Measurements from ENCODE around the gene LRRC4B. TPM values are rescaled to one million over a fixed set of nuclear protein-coding genes. Genes with fewer than 3 reads are reported as not detected.

The LRRC4B gene
- total and polyA plus RNA-seq, 2 of the 8 experiments (the other 6 are each of a cell fraction or from before 2014, with no cell fraction given) = 13.4 to 21.2 TPM

DNA sequence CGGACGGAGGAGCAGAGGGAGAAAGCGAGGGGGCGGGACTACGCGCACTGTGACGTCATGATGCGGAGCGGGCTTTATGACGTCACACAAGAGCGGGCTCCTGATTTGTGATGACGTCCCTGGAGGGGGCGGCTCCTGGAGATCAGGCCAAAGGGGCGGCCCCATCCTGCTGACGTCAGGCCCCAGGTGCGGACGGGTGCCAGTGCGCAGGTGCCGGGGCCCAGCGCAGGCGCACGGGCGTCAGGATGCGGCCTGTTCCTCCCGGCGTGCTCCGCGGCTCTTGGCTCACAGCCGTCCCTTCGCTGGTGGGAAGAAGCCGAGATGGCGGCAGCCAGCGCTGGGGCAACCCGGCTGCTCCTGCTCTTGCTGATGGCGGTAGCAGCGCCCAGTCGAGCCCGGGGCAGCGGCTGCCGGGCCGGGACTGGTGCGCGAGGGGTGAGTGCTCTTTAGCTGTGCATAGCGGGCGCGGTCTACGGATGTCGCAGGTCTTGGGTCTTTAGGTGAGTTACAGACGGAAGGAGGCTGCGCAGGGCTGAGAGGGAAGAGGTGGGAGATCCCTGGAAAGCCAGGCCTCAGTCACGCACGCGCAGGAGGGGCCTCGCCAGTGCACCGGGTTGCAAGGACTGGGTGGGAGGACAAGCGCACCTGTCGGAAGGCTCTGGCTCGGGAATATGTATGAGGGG, 91.9 kb downstream of the LRRC4B start, which contains the start of the genes EMC10 and GARIN5A:
Gene EMC10 (plus strand): TSS at position 284 of the 683 bp plus-strand sequence. CDS start 38 bp downstream, at position 322.
Gene GARIN5A (minus strand): TSS at position 625 of the 683 bp plus-strand sequence. CDS start 460 bp downstream, at position 165.
- H3K27me3 ChIP-seq (replicated peaks in 1 of 4; ENCODE audit: control insufficient read depth in 3 of 4, extremely low read depth in 1 of 4, insufficient read depth in 3 of 4, low read length in 3 of 4) = no peaks in the 10 kb centered on the region; a peak in 1 of 7 replicates
- no peak for TF ChIP-seq BACH1 (IDR thresholded peaks at IDR 0.05; ENCODE audit: low read length)
- TF ChIP-seq, protein P1, sequence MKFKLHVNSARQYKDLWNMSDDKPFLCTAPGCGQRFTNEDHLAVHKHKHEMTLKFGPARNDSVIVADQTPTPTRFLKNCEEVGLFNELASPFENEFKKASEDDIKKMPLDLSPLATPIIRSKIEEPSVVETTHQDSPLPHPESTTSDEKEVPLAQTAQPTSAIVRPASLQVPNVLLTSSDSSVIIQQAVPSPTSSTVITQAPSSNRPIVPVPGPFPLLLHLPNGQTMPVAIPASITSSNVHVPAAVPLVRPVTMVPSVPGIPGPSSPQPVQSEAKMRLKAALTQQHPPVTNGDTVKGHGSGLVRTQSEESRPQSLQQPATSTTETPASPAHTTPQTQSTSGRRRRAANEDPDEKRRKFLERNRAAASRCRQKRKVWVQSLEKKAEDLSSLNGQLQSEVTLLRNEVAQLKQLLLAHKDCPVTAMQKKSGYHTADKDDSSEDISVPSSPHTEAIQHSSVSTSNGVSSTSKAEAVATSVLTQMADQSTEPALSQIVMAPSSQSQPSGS (IDR thresholded peaks at IDR 0.05; ENCODE audit: low read length) = peak; percentile 98
- no peak for TF ChIP-seq RXRA (IDR thresholded peaks at IDR 0.05; ENCODE audit: insufficient read depth, low read depth, low read length)
- no peak for TF ChIP-seq EZH2 (IDR thresholded peaks at IDR 0.05; ENCODE audit: low read depth, low read length, severe bottlenecking)
- TF ChIP-seq FOSL1 (IDR thresholded peaks at IDR 0.05; ENCODE audit: insufficient read depth, low read depth, low read length) = no peak
- TF ChIP-seq YY1 (IDR thresholded peaks at IDR 0.05; ENCODE audit: low read depth, low read length) = peak; percentile 87
- TF ChIP-seq EP300 (IDR thresholded peaks at IDR 0.05; ENCODE audit: borderline replicate concordance in 1 of 2, low read depth in 2 of 2, low read length in 2 of 2) = no peak
- peak; percentile 93 for TF ChIP-seq TAF1 (IDR thresholded peaks at IDR 0.05; ENCODE audit: low read depth, low read length)
- TF ChIP-seq POLR2A (IDR thresholded peaks at IDR 0.05; ENCODE audit: control extremely low read depth in 1 of 2, low read depth in 2 of 2, low read length in 2 of 2) = peak in 1 of 2 experiments; percentile 92; a peak in 2 of 3 replicates

More for the DNA sequence above, 91.9 kb downstream of the LRRC4B start, which contains the start of the genes EMC10 and GARIN5A:
- Histone ChIP-seq H3K18ac (ENCODE audit: extremely low read depth, low read length) (peak within 1 kb of the TSS; percentile 95), H3K79me1 (ENCODE audit: low read depth, low read length) (peaks cover 10% of the 10 kb centered on the region), H3K79me2 (ENCODE audit: control insufficient read depth in 1 of 2, insufficient read depth in 2 of 2, low read length in 2 of 2) (peaks cover 4 to 16% of the 10 kb centered on the region in 2 experiments; a peak in 3 of 4 replicates), H2AK5ac (ENCODE audit: low read depth, low read length) (no peak within 1 kb of the TSS), H2BK15ac (ENCODE audit: low read length) (peak within 1 kb of the TSS; percentile 61; the same call in 1 of the 2 replicates), H4K5ac (ENCODE audit: insufficient read length, low read depth, low read length) (peak within 1 kb of the TSS; percentile 85), H2AFZ (ENCODE audit: low read length) (peak within 1 kb of the TSS; percentile 21; the same call in 1 of the 2 replicates), H3K4me2 (ENCODE audit: insufficient read depth in 1 of 2, low read depth in 2 of 2, low read length in 2 of 2) (peak within 1 kb of the TSS; percentile 59 to 69), H4K20me1 (replicated peaks in 1 of 2; ENCODE audit: control insufficient read depth in 1 of 2, insufficient read depth in 2 of 2, low read length in 2 of 2) (peaks cover 6 to 8% of the 10 kb centered on the region in 2 experiments), H4K8ac (ENCODE audit: extremely low read depth, insufficient read depth, low read length) (peak within 1 kb of the TSS; percentile 95), H3K4me1 (replicated peaks in 1 of 4; ENCODE audit: control insufficient read depth in 3 of 4, insufficient read depth in 4 of 4, low read length in 3 of 4) (no peaks in the 10 kb centered on the region), H3K23me2 (ENCODE audit: low read depth, low read length) (peaks cover 2% of the 10 kb centered on the region; the same call in 1 of the 2 replicates), H3K56ac (replicated peaks; ENCODE audit: insufficient read length, low read depth, low read length) (peak within 1 kb of the TSS; percentile 88), H3K4ac (replicated peaks; ENCODE audit: insufficient read length, low read depth, low read length) (peak within 1 kb of the TSS; percentile 88), H4K91ac (replicated peaks; ENCODE audit: insufficient read length, low read length) (peak within 1 kb of the TSS; percentile 90), H2BK5ac (ENCODE audit: low read depth, low read length) (peak within 1 kb of the TSS; percentile 95; the same call in 1 of the 2 replicates), H3K36me3 (ENCODE audit: control insufficient read depth in 2 of 4, insufficient read depth in 4 of 4, low read length in 3 of 4) (peaks cover 2 to 31% (median 8%) of the 10 kb centered on the region in 4 experiments; a peak in 5 of 8 replicates), H3K23ac (ENCODE audit: insufficient read length) (no peak within 1 kb of the TSS), H3K27ac (ENCODE audit: low read depth, low read length) (peak within 1 kb of the TSS; percentile 86), H3K9me3 (ENCODE audit: insufficient read depth in 2 of 2, low read depth in 1 of 2, low read length in 1 of 2) (peaks cover 3 to 6% of the 10 kb centered on the region in 2 experiments; a peak in 3 of 4 replicates), H2BK12ac (ENCODE audit: low read depth, low read length) (peak within 1 kb of the TSS; percentile 75; the same call in 1 of the 2 replicates), H2BK120ac (replicated peaks; ENCODE audit: low read depth, low read length) (peak within 1 kb of the TSS; percentile 80), H3K4me3 (ENCODE audit: extremely low read depth in 1 of 4, insufficient read depth in 2 of 4, low read depth in 3 of 4, low read length in 4 of 4) (peak within 1 kb of the TSS; percentile 79 to 92 (median 85)), H3K14ac (ENCODE audit: insufficient read length) (no peak within 1 kb of the TSS), H2BK20ac (ENCODE audit: low read length) (no peak within 1 kb of the TSS), H3K9ac (replicated peaks in 1 of 4; ENCODE audit: extremely low read depth in 1 of 4, low read depth in 3 of 4, low read length in 3 of 4) (peak within 1 kb of the TSS; percentile 79 to 95 (median 86))
- 2% methylated on average over 46 of the region's 58 CpGs; no CpG with 5 or more reads in 1 of the 2 experiments for WGBS, 2 experiments (ENCODE audit: extremely low coverage in 1 of 2, insufficient coverage in 1 of 2, insufficient read length in 1 of 2, insufficient replicate concordance in 2 of 2, low coverage in 1 of 2, low lambda C conversion rate in 2 of 2, missing lambda C conversion rate in 1 of 2)
- DNase-seq (ENCODE audit: low read depth in 1 of 2, low spot score in 2 of 2) (peak; percentile 93 to 98), FAIRE-seq (no peak)
- POLR2A ChIA-PET (ENCODE audit: partially characterized antibody) = interaction anchor here (1.5 to 2.7 kb wide), 4 partner anchors 9 to 15 kb away, joined by 4 to 12 read pairs (median 6); no protein-coding TSS in a partner anchor
- CTCF ChIA-PET (ENCODE audit: partially characterized antibody) = interaction anchor here (1.1 kb wide), 1 partner anchor 446 kb away, joined by 3 read pairs; no protein-coding TSS in a partner anchor
